ENCODE measurements around the gene NPDC1.
"Not testable (repeated sequence)": the region's sequence is repeated elsewhere in the genome, so short reads cannot be mapped to it uniquely, and the experiment has no call there.

NPDC1 gene

DNA sequence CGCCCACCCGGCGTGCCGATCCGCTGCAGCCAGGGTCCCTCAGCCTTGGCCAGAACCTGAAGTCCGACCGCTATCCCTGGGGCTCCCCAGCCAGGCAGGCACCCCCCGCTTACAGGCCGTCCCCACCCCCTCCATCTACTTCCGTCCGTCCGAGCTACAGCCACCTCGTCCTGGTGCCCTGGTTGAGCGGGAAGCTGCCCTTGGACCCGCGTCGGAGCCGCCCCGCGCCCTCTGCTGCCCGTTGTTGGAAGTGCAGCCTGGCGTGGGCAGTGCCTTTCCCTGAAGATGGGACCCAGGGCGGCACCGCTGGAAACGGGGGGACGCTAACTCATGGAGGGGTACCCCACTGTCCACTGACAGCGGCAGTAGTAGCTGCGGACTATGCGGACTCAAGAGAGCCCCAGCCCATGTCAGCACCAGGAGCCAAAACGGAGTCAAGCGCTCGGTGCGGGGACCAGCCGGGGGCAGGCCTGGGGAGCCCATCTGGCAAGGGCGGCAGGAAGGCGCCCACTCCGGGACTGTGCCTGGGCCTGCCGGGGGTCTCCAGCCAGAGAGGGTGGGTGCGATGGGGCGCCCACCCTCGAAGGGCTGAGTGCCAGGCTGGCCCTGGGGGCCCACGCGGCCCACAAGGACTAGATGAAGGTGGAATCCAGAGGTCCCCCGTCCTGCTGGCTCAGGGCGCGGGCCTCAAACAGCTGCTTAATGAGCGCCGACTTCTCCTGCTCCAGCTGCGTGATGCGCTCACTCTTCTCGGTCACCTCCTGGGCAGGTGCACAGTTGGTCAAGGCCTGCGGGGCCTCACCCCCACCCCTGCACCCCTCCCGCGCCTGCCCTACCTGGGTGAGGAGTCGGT, 18.3 kb upstream of the NPDC1 start:
- Histone ChIP-seq H3K4me3 (IDR thresholded peaks at IDR 0.05; ENCODE audit: insufficient read depth, low read depth, low read length) (no peak overlapping the region), H3K27me3 (ENCODE audit: insufficient read depth, low read depth) (peaks cover 13% of the 10 kb centered on the region; the same call in 1 of the 2 replicates), H3K9ac (no peak overlapping the region), H3K4me2 (no peak overlapping the region), H3K36me3 (ENCODE audit: insufficient read depth) (no peaks in the 10 kb centered on the region), H2AFZ (ENCODE audit: low read depth) (no peak overlapping the region), H4K20me1 (ENCODE audit: insufficient read depth) (0 out of 2 replicates have a peak, but pooled peaks cover 2% of the 10 kb centered on the region), H3K4me1 (ENCODE audit: low read depth, poor library complexity, severe bottlenecking) (peaks cover 14% of the 10 kb centered on the region), H3K79me2 (ENCODE audit: insufficient read depth, low read depth) (no peaks in the 10 kb centered on the region), H3K27ac (no peak overlapping the region)
- TF ChIP-seq, protein P1, sequence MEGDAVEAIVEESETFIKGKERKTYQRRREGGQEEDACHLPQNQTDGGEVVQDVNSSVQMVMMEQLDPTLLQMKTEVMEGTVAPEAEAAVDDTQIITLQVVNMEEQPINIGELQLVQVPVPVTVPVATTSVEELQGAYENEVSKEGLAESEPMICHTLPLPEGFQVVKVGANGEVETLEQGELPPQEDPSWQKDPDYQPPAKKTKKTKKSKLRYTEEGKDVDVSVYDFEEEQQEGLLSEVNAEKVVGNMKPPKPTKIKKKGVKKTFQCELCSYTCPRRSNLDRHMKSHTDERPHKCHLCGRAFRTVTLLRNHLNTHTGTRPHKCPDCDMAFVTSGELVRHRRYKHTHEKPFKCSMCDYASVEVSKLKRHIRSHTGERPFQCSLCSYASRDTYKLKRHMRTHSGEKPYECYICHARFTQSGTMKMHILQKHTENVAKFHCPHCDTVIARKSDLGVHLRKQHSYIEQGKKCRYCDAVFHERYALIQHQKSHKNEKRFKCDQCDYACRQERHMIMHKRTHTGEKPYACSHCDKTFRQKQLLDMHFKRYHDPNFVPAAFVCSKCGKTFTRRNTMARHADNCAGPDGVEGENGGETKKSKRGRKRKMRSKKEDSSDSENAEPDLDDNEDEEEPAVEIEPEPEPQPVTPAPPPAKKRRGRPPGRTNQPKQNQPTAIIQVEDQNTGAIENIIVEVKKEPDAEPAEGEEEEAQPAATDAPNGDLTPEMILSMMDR (conservative IDR thresholded peaks at IDR 0.05; ENCODE audit: low read depth, low read length): peak; percentile 88

DNA sequence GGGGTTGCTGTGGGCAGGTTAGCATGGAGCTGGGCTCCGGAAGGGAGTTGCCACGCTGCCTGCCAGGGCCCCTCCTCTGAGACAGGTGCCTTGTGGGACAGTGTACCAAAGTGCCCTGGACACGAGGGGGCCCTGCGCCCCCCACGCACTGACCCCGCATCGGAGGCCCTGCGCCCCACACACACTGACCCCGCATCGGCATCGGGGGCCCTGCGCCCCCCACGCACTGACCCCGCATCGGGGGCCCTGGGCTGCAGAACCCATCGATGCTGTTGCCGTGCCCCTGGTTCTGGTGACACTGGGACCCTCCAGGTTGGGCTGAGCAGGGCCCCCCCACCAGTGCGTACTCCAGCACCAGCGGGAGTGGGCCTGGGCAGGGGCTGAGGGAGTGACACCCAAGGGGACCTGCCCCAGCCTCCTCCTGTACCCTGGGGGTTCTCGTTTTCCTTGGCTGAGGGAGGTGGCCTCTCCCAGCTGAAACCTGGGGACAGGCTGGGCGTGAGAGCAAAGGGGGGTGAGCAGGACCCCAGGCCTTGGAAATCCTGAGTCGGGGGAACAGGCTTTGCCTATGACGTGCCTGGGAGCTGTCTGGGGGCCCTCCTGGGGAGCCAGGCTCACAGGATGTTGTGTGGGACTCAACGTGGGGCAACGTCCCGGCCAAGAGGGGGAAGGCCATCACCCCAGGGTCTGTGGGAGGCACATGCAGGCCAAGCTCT, 17.5 kb upstream of the NPDC1 start:
- TF ChIP-seq, protein P1 (conservative IDR thresholded peaks at IDR 0.05; ENCODE audit: low read depth, low read length): no peak
- Histone ChIP-seq H3K27me3 (ENCODE audit: insufficient read depth, low read depth) (peaks cover 21% of the 10 kb centered on the region; the same call in 1 of the 2 replicates), H3K9ac (no peak overlapping the region), H3K79me2 (ENCODE audit: insufficient read depth, low read depth) (no peaks in the 10 kb centered on the region), H3K4me2 (no peak overlapping the region), H3K27ac (no peak overlapping the region), H3K4me3 (IDR thresholded peaks at IDR 0.05; ENCODE audit: insufficient read depth, low read depth, low read length) (no peak overlapping the region), H2AFZ (ENCODE audit: low read depth) (no peak overlapping the region), H3K36me3 (ENCODE audit: insufficient read depth) (no peaks in the 10 kb centered on the region), H4K20me1 (ENCODE audit: insufficient read depth) (no peaks in the 10 kb centered on the region), H3K4me1 (ENCODE audit: low read depth, poor library complexity, severe bottlenecking) (peaks cover 7% of the 10 kb centered on the region)

DNA sequence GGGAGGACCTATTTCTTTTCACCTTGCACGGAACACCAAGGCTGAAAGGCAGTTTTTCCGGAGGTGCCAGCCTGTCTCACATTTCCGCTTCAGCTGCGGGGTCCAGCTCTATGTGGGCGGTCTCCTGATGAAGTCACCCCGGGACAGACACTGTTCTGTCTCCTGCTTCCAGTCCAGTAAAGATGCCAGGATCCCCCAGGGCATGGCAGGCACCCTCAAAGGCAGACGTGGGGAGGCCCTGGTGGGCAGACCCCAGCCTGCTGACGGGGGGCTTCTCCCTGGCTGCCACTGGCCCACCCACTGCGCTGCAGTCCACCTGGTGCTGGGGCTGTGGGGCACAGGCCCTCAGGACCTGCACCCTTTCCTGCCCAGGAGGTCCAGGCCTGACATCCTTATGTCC, 16.8 kb upstream of the NPDC1 start:
- H3K27me3 ChIP-seq (ENCODE audit: insufficient read depth, low read depth): peaks cover 28% of the 10 kb centered on the region; the same call in 1 of the 2 replicates
- H4K20me1 ChIP-seq (ENCODE audit: insufficient read depth); H3K4me1 ChIP-seq (ENCODE audit: low read depth, poor library complexity, severe bottlenecking); H3K4me3 ChIP-seq (IDR thresholded peaks at IDR 0.05; ENCODE audit: insufficient read depth, low read depth, low read length); H3K36me3 ChIP-seq (ENCODE audit: insufficient read depth); H3K4me2 ChIP-seq; H3K27ac ChIP-seq; H2AFZ ChIP-seq (ENCODE audit: low read depth); H3K9ac ChIP-seq; H3K79me2 ChIP-seq (ENCODE audit: insufficient read depth, low read depth): not testable (repeated sequence)

DNA sequence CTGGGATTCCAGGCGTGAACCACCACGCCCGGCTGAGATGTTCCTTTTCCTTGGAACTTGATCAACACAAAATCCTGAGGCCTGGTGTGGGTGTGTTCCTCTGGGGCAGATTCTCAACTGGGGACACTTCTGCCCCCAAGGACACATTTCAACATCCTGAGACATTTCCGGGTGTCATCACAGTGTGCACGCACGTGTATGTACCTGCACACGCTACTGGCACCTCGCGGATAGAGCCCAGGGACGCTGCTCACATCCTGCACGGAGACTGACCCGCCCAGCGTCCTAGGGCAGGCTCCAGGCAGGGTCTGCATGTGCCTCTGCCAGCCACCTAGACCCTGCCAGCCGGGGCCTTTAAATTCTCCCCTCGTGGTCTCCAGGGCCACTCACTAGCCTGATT, 16.4 kb upstream of the NPDC1 start:
- no peaks in the 10 kb centered on the region for H4K20me1 ChIP-seq (ENCODE audit: insufficient read depth)
- TF ChIP-seq, protein P1 (conservative IDR thresholded peaks at IDR 0.05; ENCODE audit: low read depth, low read length): no peak
- peaks cover 32% of the 10 kb centered on the region; the same call in 1 of the 2 replicates for H3K27me3 ChIP-seq (ENCODE audit: insufficient read depth, low read depth)
- H3K27ac ChIP-seq: no peak overlapping the region
- no peaks in the 10 kb centered on the region for H3K36me3 ChIP-seq (ENCODE audit: insufficient read depth)
- H3K4me1 ChIP-seq (ENCODE audit: low read depth, poor library complexity, severe bottlenecking): peaks cover 3% of the 10 kb centered on the region
- no peak overlapping the region for H3K4me3 ChIP-seq (IDR thresholded peaks at IDR 0.05; ENCODE audit: insufficient read depth, low read depth, low read length)
- H3K9ac ChIP-seq: no peak overlapping the region
- H2AFZ ChIP-seq (ENCODE audit: low read depth): no peak overlapping the region
- H3K4me2 ChIP-seq: no peak overlapping the region
- H3K79me2 ChIP-seq (ENCODE audit: insufficient read depth, low read depth): no peaks in the 10 kb centered on the region
